ENCODE measurements around the gene RPS26.

- TF ChIP-seq ZFP3 (CRISPR knock-in tag; IDR thresholded peaks at IDR 0.05) (no peak), GLIS3 (CRISPR knock-in tag; IDR thresholded peaks at IDR 0.05) (no peak), OSR1 (CRISPR knock-in tag; IDR thresholded peaks at IDR 0.05) (no peak), ISL1 (CRISPR knock-in tag; IDR thresholded peaks at IDR 0.05) (no peak)
Observed at GRCh38 chr12:56010111-56010570, 31.6 kb upstream of the RPS26 start.

Measured in SK-N-SH treated with all-trans-retinoic acid at 6 μM for 48 hours (cell line).